Measurements from ENCODE around the gene SLC7A4. TPM values are rescaled to one million over a fixed set of nuclear protein-coding genes. Genes with fewer than 3 reads are reported as not detected.

Gene SLC7A4
- total RNA-seq, 1 donor from 2014 or later = 1.1 TPM

DNA sequence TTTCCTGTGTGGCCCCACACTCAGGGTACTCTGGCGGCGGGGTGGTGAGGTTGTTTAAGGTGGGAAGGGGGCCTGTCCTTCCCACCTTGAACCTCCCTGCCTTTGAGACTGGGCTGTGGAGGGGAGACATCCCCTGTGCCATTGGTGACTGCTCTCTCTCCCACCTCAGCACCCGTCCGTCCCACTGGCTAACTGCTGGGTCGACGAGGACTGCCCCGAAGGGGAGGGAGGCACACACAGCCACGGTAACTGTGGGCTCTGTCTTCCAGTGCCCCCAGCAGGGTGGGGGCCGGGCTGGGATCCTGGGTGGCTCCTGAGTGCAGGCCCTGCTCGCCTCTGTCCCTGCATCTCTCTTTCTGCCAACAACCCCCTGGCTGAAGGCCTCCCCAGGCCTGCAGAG, 9.9 kb downstream of the SLC7A4 start:
- H3K9me3 Mint-ChIP-seq (ENCODE audit: low read depth) = peaks cover 3% of the 10 kb centered on the region
- H3K4me3 Mint-ChIP-seq (ENCODE audit: low read depth) = no peak overlapping the region
- DNase-seq (ENCODE audit: low spot score, unreplicated experiment) = no peak
- TF ChIP-seq CTCF (IDR thresholded peaks at IDR 0.05; ENCODE audit: unreplicated experiment) = no peak
- no peak overlapping the region for H3K27ac Mint-ChIP-seq
- no peaks in the 10 kb centered on the region for H3K36me3 Mint-ChIP-seq (ENCODE audit: insufficient read depth)
- no peaks in the 10 kb centered on the region for H3K27me3 Mint-ChIP-seq
- no peaks in the 10 kb centered on the region for H3K4me1 Mint-ChIP-seq (ENCODE audit: low read depth)

DNA sequence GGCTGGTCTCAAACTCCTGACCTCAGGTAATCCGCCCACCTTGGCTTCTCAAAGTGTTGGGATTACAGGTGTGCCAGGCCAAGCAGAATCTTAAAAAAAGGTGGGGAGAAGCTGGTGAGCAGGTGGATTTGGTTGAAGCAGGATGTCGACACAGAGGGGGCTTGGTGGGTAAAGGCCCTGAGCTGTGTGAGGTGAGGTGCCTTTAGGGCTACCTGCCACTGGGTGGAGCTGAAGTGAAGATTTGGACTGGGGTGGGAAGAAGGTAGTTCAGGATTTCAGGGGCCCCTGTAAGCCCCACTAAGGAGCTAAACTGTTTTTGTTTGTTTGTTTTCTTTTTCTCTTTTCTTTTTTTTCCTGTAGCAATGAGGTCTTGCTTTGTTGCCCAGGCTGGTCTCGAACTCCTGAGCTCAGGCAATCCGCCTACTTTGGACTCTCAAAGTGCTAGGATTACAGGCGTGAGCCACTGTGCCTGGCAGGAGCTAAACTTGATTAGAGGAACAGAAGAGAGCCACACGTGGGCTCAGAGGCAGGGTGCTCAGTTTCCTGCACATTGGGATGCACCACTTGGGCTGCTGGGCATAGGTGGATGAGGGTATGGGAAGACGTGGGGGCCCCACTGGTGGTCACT, 11.4 kb downstream of the SLC7A4 start:
- Mint-ChIP-seq H3K36me3 (ENCODE audit: insufficient read depth) (no peaks in the 10 kb centered on the region), H3K4me3 (ENCODE audit: low read depth) (no peak overlapping the region), H3K4me1 (ENCODE audit: low read depth) (peaks cover 3% of the 10 kb centered on the region), H3K9me3 (ENCODE audit: low read depth) (peaks cover 3% of the 10 kb centered on the region), H3K27ac (peak overlapping the region; percentile 68), H3K27me3 (no peaks in the 10 kb centered on the region)
- DNase-seq (ENCODE audit: low spot score, unreplicated experiment) = no peak
- peak; percentile 40 for TF ChIP-seq CTCF (IDR thresholded peaks at IDR 0.05; ENCODE audit: unreplicated experiment)

GRCh38 chr22:21018314-21018713, 14.0 kb downstream of the SLC7A4 start:
- Mint-ChIP-seq H3K27me3 (no peaks in the 10 kb centered on the region), H3K27ac (no peak overlapping the region), H3K9me3 (ENCODE audit: low read depth) (peaks cover 3% of the 10 kb centered on the region), H3K4me1 (ENCODE audit: low read depth) (peaks cover 14% of the 10 kb centered on the region), H3K4me3 (ENCODE audit: low read depth) (no peak overlapping the region), H3K36me3 (ENCODE audit: insufficient read depth) (no peaks in the 10 kb centered on the region)
- no peak for DNase-seq (ENCODE audit: low spot score, unreplicated experiment)
- no peak for TF ChIP-seq CTCF (IDR thresholded peaks at IDR 0.05; ENCODE audit: unreplicated experiment)

- H3K4me1 Mint-ChIP-seq (ENCODE audit: low read depth) = peaks cover 14% of the 10 kb centered on the region
- H3K9me3 Mint-ChIP-seq (ENCODE audit: low read depth) = peaks cover 3% of the 10 kb centered on the region
- H3K27ac Mint-ChIP-seq = no peak overlapping the region
- no peaks in the 10 kb centered on the region for H3K36me3 Mint-ChIP-seq (ENCODE audit: insufficient read depth)
- no peak for DNase-seq (ENCODE audit: low spot score, unreplicated experiment)
- no peaks in the 10 kb centered on the region for H3K27me3 Mint-ChIP-seq
- H3K4me3 Mint-ChIP-seq (ENCODE audit: low read depth) = no peak overlapping the region
- TF ChIP-seq CTCF (IDR thresholded peaks at IDR 0.05; ENCODE audit: unreplicated experiment) = no peak
Observed at GRCh38 chr22:21016644-21017420, 15.5 kb downstream of the SLC7A4 start.

DNA sequence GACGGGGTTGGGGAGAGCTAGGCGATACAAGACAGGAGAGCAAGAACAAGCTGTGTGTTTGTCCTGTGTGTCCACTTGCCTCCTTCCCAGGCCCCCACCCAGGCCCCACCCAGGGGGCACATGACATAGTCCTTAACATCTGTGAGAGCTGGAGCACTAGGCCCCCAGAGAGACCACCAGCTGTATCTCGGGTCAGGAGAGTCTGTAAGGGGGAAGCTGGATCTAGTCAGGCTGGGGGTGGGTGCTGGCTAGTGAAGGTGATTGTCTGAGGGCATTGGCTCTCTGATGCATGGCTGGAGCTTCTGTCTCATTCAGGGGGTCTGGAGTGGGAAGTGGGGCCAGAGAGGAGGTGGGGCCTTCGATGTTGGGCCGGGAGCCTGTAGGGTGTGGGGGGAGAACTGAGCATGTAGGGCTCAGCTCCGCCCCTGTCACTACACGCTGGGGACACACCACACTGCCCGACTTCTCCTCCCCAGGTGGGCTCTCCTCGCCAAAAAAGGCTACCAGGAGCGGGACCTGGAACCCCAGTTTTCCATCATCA, 16.8 kb downstream of the SLC7A4 start:
- no peak for TF ChIP-seq CTCF (IDR thresholded peaks at IDR 0.05; ENCODE audit: unreplicated experiment)
- Mint-ChIP-seq H3K27ac (no peak overlapping the region), H3K9me3 (ENCODE audit: low read depth) (peaks cover 3% of the 10 kb centered on the region), H3K27me3 (no peaks in the 10 kb centered on the region), H3K4me1 (ENCODE audit: low read depth) (peaks cover 14% of the 10 kb centered on the region), H3K36me3 (ENCODE audit: insufficient read depth) (no peaks in the 10 kb centered on the region), H3K4me3 (ENCODE audit: low read depth) (no peak overlapping the region)
- no peak for DNase-seq (ENCODE audit: low spot score, unreplicated experiment)
